H9 (cell line): Measurements from ENCODE around the gene SLC44A3. TPM values are rescaled to one million over a fixed set of nuclear protein-coding genes. Genes with fewer than 3 reads are reported as not detected.

Source experiments
- DNase-seq: peaks from one replicate; pipeline ENCODE4 v3.0.0-alpha.2; 2017
- H2AFZ ChIP-seq: one replicate; pipeline ENCODE4 v1.6.1; 2013; ENCODE audit warnings: mild to moderate bottlenecking, low read length, control low read depth, moderate library complexity
- H2AK5ac ChIP-seq: 2 replicates; pipeline ENCODE4 v1.6.1; 2013; ENCODE audit warnings: low read length, control low read depth, mixed read lengths; ENCODE audit not compliant: insufficient read length
- H2BK120ac ChIP-seq: one replicate; pipeline ENCODE4 v1.6.1; 2013; ENCODE audit warnings: low read depth, mild to moderate bottlenecking, low read length, control low read depth, inconsistent platforms; ENCODE audit not compliant: poor library complexity, severe bottlenecking
- H2BK12ac ChIP-seq: 2 replicates; pipeline ENCODE4 v1.6.1; 2013; ENCODE audit warnings: low read length, control low read depth, mixed read lengths, low read depth; ENCODE audit not compliant: insufficient read length
- H2BK15ac ChIP-seq: 2 replicates; pipeline ENCODE4 v1.6.1; 2013; ENCODE audit warnings: low read depth, low read length, control low read depth
- H2BK20ac ChIP-seq: one replicate; pipeline ENCODE4 v1.6.1; 2013; ENCODE audit warnings: low read depth, mild to moderate bottlenecking, low read length, control low read depth, inconsistent platforms; ENCODE audit not compliant: poor library complexity, severe bottlenecking
- H2BK5ac ChIP-seq: 2 replicates; pipeline ENCODE4 v1.6.1; 2013; ENCODE audit warnings: low read length, control low read depth, mixed read lengths; ENCODE audit not compliant: insufficient read length
- H3K14ac ChIP-seq: 2 replicates; pipeline ENCODE4 v1.6.1; 2013; ENCODE audit warnings: low read length, control low read depth; ENCODE audit not compliant: insufficient read depth
- H3K18ac ChIP-seq: 2 replicates; pipeline ENCODE4 v1.6.1; 2013; ENCODE audit warnings: low read depth, mild to moderate bottlenecking, mixed read lengths, low read length, control low read depth; ENCODE audit not compliant: insufficient read length
- H3K23ac ChIP-seq: 2 replicates; pipeline ENCODE4 v1.6.1; 2013; ENCODE audit warnings: low read length, control low read depth, mixed read lengths, low read depth; ENCODE audit not compliant: insufficient read length
- H3K23me2 ChIP-seq: 2 replicates; pipeline ENCODE4 v1.6.1; 2013; ENCODE audit warnings: low read depth, mild to moderate bottlenecking, mixed read lengths, low read length, control low read depth; ENCODE audit not compliant: insufficient read length, poor library complexity, severe bottlenecking
- H3K27ac ChIP-seq: 2 replicates; pipeline ENCODE4 v1.5.1; 2013; ENCODE audit warnings: low read length, control low read depth, mixed read lengths, low read depth; ENCODE audit not compliant: insufficient read length
- H3K27me3 ChIP-seq: 2 replicates; pipeline ENCODE4 v1.6.1; 2013; ENCODE audit warnings: low read length, control low read depth, inconsistent platforms; ENCODE audit not compliant: insufficient read depth
- H3K4ac ChIP-seq: 2 replicates; pipeline ENCODE4 v1.6.1; 2013; ENCODE audit warnings: low read depth, mild to moderate bottlenecking, control low read depth, inconsistent platforms, low read length, moderate library complexity
- H3K4me1 ChIP-seq: 2 replicates; pipeline ENCODE4 v1.6.1; 2013; ENCODE audit warnings: low read length, control low read depth, inconsistent platforms; ENCODE audit not compliant: insufficient read depth
- H3K4me2 ChIP-seq: 2 replicates; pipeline ENCODE4 v1.6.1; 2013; ENCODE audit warnings: low read length, control low read depth, mixed read lengths; ENCODE audit not compliant: insufficient read length, insufficient read depth
- H3K56ac ChIP-seq: 2 replicates; pipeline ENCODE4 v1.6.1; 2013; ENCODE audit warnings: low read depth, mild to moderate bottlenecking, mixed read lengths, low read length, control low read depth; ENCODE audit not compliant: insufficient read length
- H3K79me1 ChIP-seq: 2 replicates; pipeline ENCODE4 v1.6.1; 2013; ENCODE audit warnings: low read depth, mild to moderate bottlenecking, moderate library complexity, low read length, control low read depth, inconsistent platforms; ENCODE audit not compliant: insufficient read depth, poor library complexity, severe bottlenecking
- H3K79me2 ChIP-seq: 2 replicates; pipeline ENCODE4 v1.6.1; 2013; ENCODE audit warnings: low read length, control low read depth, inconsistent platforms; ENCODE audit not compliant: insufficient read depth
- H3K9ac ChIP-seq: 2 replicates; pipeline ENCODE4 v1.6.1; 2013; ENCODE audit warnings: low read length, control low read depth, mixed read lengths; ENCODE audit not compliant: insufficient read length; ENCODE audit errors: extremely low read depth
- H3K9me3 ChIP-seq: one replicate; pipeline ENCODE4 v1.6.1; 2013; ENCODE audit warnings: low read depth, low read length, inconsistent platforms; ENCODE audit not compliant: control insufficient read depth
- H3T11ph ChIP-seq: one replicate; pipeline ENCODE4 v1.6.1; 2013; ENCODE audit warnings: mild to moderate bottlenecking, low read length, control low read depth, inconsistent platforms
- H4K20me1 ChIP-seq: one replicate; pipeline ENCODE4 v1.6.1; 2013; ENCODE audit not compliant: control insufficient read depth, insufficient read length, insufficient read depth
- H4K5ac ChIP-seq: 2 replicates; pipeline ENCODE4 v1.6.1; 2013; ENCODE audit warnings: low read depth, mild to moderate bottlenecking, mixed read lengths, low read length, control low read depth; ENCODE audit not compliant: insufficient read length
- H4K8ac ChIP-seq: replicated peaks from 2 replicates; pipeline ENCODE4 v1.6.1; 2013; ENCODE audit warnings: low read length, control low read depth, mixed read lengths, low read depth; ENCODE audit not compliant: insufficient read length
- H4K91ac ChIP-seq: 2 replicates; pipeline ENCODE4 v1.6.1; 2013; ENCODE audit warnings: low read depth, mild to moderate bottlenecking, moderate library complexity, mixed read lengths, low read length, control low read depth; ENCODE audit not compliant: insufficient read length
- H3K27ac Mint-ChIP-seq, 3 experiments: 2 replicates in 2 of 3; 3 replicates in 1 of 3; pipeline ENCODE4 v1.8.0; 2020 to 2021; ENCODE audit warnings: mixed read lengths in 3 of 3, mild to moderate bottlenecking in 1 of 3, moderate library complexity in 1 of 3
- H3K27me3 Mint-ChIP-seq: 2 replicates; pipeline ENCODE4 v1.8.0; 2021; ENCODE audit warnings: low read depth, mild to moderate bottlenecking, moderate library complexity, mixed read lengths
- H3K36me3 Mint-ChIP-seq, 3 experiments: 2 replicates in 2 of 3; 3 replicates in 1 of 3; pipeline ENCODE4 v1.8.0; 2020 to 2021; ENCODE audit warnings: low read depth in 3 of 3, mixed read lengths in 3 of 3; ENCODE audit not compliant: insufficient read depth in 1 of 3
- H3K4me1 Mint-ChIP-seq, 2 experiments: 2 replicates each; pipeline ENCODE4 v1.8.0; 2020; ENCODE audit warnings: mixed read lengths in 2 of 2
- H3K4me3 Mint-ChIP-seq, 2 experiments: 2 replicates in 1 of 2; 3 replicates in 1 of 2; pipeline ENCODE4 v1.8.0; 2020 to 2021; ENCODE audit warnings: mild to moderate bottlenecking in 2 of 2, mixed read lengths in 2 of 2, moderate library complexity in 1 of 2
- H3K9me3 Mint-ChIP-seq, 2 experiments: 2 replicates in 1 of 2; 3 replicates in 1 of 2; pipeline ENCODE4 v1.8.0; 2020; ENCODE audit warnings: mild to moderate bottlenecking in 2 of 2, mixed read lengths in 2 of 2, moderate library complexity in 1 of 2
- WGBS: extraction: QIAGEN DNeasy Blood & Tissue Kit; methylation state at CpG from one replicate; pipeline ENCODE4 v1.1.7; 2013; ENCODE audit warnings: missing lambda C conversion rate, low lambda C conversion rate, mixed read lengths; ENCODE audit not compliant: insufficient read length; ENCODE audit errors: extremely low coverage; 5-methylcytosine and 5-hydroxymethylcytosine counted together
- total RNA-seq: library from RNA; stranded (reverse); gene quantifications from 2 replicates; pipeline ENCODE4 v1.2.1, GENCODE V29; 2021
- TF ChIP-seq, protein P1 (sequence below): fragments of 200-600 bp; sonication (generic); conservative IDR thresholded peaks from 3 replicates; pipeline ENCODE4 v1.8.0; 2021; ENCODE audit warnings: antibody characterized with exemption, mild to moderate bottlenecking

SLC44A3 gene
- total RNA-seq, 1 experiment from 2014 or later: 5.5 TPM

DNA sequence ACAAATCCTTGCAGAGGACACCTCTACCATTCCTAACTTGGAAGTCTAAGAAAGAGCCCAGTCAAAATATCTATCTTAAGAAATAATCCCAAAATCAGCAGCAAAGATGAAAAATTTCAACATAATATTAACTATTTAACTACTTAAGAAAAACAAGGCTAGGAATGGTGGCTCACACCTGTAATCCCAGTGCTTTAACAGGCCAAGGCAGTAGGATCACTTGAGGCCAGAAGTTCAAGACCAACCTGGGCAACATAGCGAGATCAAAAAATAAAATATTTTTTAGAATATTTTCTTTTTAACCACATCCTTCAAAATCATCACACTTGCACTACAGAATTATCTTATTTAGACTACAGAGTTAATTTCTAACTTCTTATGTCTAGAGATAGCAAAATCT is 101.8 kb downstream of the SLC44A3 start:
- no peak overlapping the region for H2BK5ac ChIP-seq
- H3K27me3 Mint-ChIP-seq: no peaks in the 10 kb centered on the region; the same call in 1 of the 2 replicates
- H2BK120ac ChIP-seq: no peak overlapping the region
- H4K5ac ChIP-seq: no peak overlapping the region
- H2BK20ac ChIP-seq: no peak overlapping the region
- H3K23ac ChIP-seq: no peak overlapping the region
- H3K18ac ChIP-seq: no peak overlapping the region
- no peak for DNase-seq
- no peaks in the 10 kb centered on the region for H3K27me3 ChIP-seq
- H2BK15ac ChIP-seq: no peak overlapping the region
- TF ChIP-seq, protein P1, sequence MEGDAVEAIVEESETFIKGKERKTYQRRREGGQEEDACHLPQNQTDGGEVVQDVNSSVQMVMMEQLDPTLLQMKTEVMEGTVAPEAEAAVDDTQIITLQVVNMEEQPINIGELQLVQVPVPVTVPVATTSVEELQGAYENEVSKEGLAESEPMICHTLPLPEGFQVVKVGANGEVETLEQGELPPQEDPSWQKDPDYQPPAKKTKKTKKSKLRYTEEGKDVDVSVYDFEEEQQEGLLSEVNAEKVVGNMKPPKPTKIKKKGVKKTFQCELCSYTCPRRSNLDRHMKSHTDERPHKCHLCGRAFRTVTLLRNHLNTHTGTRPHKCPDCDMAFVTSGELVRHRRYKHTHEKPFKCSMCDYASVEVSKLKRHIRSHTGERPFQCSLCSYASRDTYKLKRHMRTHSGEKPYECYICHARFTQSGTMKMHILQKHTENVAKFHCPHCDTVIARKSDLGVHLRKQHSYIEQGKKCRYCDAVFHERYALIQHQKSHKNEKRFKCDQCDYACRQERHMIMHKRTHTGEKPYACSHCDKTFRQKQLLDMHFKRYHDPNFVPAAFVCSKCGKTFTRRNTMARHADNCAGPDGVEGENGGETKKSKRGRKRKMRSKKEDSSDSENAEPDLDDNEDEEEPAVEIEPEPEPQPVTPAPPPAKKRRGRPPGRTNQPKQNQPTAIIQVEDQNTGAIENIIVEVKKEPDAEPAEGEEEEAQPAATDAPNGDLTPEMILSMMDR: no peak
- H3T11ph ChIP-seq: no peak overlapping the region
- no peaks in the 10 kb centered on the region for H4K20me1 ChIP-seq
- peaks cover 68 to 70% of the 10 kb centered on the region in 2 experiments for H3K4me1 Mint-ChIP-seq
- H3K79me1 ChIP-seq: peaks cover 10% of the 10 kb centered on the region
- no peak overlapping the region for H4K91ac ChIP-seq
- no peak overlapping the region for H3K4ac ChIP-seq
- H3K23me2 ChIP-seq: peaks cover 5% of the 10 kb centered on the region
- no peak overlapping the region for H2AK5ac ChIP-seq
- H3K9me3 Mint-ChIP-seq: no peaks in the 10 kb centered on the region; a peak in 1 of 5 replicates
- no peak overlapping the region for H3K4me2 ChIP-seq
- H3K4me3 Mint-ChIP-seq: no peak overlapping the region
- H3K9ac ChIP-seq: no peak overlapping the region
- peaks cover 20 to 40% (median 37%) of the 10 kb centered on the region in 3 experiments for H3K36me3 Mint-ChIP-seq
- H2AFZ ChIP-seq: no peak overlapping the region
- H3K14ac ChIP-seq: no peak overlapping the region
- H3K4me1 ChIP-seq: peaks cover 8% of the 10 kb centered on the region
- H4K8ac ChIP-seq: no peak overlapping the region
- H3K79me2 ChIP-seq: peaks cover 70% of the 10 kb centered on the region
- no peak overlapping the region for H3K56ac ChIP-seq
- no CpG with 5 or more reads among the region's 1 CpG for WGBS
- no peak overlapping the region for H3K27ac ChIP-seq
- H3K27ac Mint-ChIP-seq: peak overlapping the region in 1 of 3 experiments; percentile 74; a peak in 2 of 7 replicates
- no peak overlapping the region for H2BK12ac ChIP-seq
- no peaks in the 10 kb centered on the region for H3K9me3 ChIP-seq
